Measurements from ENCODE around the gene RAB4B.
"Not testable (repeated sequence)": the region's sequence is repeated elsewhere in the genome, so short reads cannot be mapped to it uniquely, and the experiment has no call there.

RAB4B gene

GRCh38 chr19:40750874-40751537 is 27.0 kb upstream of the RAB4B start, which contains the start of gene SNRPA:
SNRPA (plus strand) TSS chr19:40751203; CDS start chr19:40751409, 206 bp downstream.
- peak; percentile 97 for DNase-seq (ENCODE audit: low spot score)

DNA sequence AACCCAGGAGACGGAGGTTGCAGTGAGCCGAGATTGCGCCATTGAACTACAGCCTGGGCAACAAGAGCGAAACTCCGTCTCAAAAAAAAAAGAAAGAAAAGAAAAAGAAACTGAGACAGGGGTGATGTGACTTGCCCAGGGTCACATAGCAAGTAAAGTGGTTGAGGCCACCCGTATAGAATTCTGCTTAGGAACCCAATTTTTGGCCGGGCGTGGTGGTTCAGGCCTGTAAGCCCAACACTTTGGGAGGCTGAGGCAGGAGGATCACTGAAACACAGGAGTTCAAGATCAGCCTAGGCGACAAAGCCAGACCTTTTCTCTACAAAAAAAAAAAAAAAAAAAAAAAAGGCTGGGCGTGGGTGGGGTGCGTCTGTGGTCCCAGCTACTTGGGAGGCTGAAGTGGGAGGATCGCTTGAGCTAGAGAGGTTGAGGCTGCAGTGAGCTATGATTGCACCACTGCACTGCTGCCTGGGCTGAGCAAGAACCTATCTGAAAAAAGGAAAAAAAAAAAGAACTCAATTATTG is 25.7 kb upstream of the RAB4B start:
- no peak for DNase-seq (ENCODE audit: low spot score)

DNA sequence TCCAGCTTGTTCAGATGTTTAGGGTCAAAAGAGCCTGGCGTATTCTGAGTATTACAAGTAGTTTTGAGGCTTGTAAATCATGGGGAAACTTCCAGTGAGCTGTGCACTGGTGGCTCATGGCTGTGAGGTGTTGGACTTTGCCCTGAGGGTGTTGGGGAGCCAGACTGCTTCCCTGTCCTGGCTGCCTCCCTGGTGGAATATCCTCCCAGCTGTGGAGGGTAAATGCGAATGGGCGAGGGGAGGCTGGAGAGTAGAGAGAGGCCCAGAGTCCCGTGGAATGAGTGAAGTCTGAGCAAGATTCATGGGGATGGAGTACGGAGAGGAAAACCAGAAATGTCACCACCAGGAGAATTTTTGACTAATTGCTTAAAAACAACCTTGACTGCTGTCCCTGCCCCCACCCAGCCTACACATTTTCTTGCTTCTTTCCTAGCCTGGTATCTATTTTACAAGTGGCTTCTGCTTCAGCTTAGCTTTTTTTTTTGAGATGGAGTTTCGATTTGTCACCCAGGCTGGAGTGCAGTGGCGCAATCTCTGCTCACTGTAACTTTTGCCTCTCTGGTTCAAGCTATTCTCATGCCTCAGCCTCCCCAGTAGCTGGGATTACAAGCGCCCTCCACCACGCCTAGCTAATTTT is 23.3 kb upstream of the RAB4B start:
- no peak for DNase-seq (ENCODE audit: low spot score)

DNA sequence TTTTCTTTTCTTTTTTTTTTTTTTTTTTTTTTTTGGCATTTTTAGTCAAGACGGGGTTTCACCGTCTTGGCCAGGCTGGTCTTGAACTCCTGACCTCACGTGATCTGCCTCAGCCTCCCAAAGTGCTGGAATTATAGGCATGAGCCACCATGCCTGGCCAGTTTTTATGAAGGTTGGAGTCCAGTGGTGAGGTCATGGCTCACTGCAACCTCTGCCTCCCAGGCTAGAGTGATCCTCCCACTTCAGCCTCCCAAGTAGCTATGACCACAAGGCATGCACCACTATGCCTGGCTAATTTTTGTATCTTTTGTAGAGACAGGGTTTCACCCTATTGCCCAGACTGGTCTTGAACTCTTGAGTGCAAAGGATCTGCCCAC is 22.8 kb upstream of the RAB4B start:
- DNase-seq (ENCODE audit: low spot score) = no peak

- no peak for DNase-seq (ENCODE audit: low spot score)
These were observed 22.3 kb upstream of the RAB4B start for GRCh38 chr19:40755791-40756190.

GRCh38 chr19:40756502-40757110 is 21.4 kb upstream of the RAB4B start:
- no peak for DNase-seq (ENCODE audit: low spot score)

- DNase-seq (ENCODE audit: low spot score) = no peak
These were observed 19.6 kb upstream of the RAB4B start for GRCh38 chr19:40758491-40758890.

DNA sequence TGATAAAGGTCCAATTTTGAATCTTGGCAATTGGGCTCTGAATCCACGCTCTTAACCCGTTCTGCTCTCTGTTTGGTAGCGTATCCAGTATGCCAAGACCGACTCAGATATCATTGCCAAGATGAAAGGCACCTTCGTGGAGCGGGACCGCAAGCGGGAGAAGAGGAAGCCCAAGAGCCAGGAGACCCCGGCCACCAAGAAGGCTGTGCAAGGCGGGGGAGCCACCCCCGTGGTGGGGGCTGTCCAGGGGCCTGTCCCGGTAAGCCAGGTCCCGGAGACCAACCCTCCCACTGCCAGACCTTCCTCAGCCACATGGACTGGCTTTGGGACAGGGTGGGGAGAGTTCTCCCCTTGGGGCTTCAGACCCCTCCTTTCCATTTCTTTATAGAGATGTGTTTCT is 18.7 kb upstream of the RAB4B start:
- no peak for DNase-seq (ENCODE audit: low spot score)

DNA sequence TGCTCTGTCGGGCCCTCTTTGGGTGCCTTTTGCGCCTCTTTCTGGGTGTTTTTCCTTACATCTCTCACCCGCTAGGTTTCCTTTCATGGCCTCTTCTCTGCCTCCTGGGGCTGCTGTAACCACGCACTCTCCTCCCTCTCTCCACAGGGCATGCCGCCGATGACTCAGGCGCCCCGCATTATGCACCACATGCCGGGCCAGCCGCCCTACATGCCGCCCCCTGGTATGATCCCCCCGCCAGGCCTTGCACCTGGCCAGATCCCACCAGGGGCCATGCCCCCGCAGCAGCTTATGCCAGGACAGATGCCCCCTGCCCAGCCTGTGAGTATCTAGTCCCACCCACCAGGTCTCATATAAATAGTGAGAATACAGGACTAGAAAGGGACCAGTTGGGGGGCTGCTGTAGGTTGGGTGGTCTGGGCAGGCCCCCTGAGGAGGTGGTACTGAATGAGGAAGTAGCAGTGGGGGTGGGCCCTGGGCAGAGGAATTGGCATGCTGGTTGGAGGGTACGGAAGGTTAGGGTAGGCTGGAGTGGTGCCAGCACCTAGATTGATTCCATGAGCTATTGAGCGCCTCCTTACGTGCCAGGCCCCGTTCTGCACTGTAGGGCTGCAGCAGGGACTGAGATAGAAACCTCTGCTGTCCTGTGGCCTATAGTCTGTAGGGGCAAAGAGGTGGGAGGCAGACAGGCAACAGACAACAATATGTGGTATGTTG is 15.1 kb upstream of the RAB4B start:
- DNase-seq (ENCODE audit: low spot score) = no peak

- DNase-seq (ENCODE audit: low spot score) = no peak
These were observed 14.5 kb upstream of the RAB4B start for GRCh38 chr19:40763526-40763925.

DNA sequence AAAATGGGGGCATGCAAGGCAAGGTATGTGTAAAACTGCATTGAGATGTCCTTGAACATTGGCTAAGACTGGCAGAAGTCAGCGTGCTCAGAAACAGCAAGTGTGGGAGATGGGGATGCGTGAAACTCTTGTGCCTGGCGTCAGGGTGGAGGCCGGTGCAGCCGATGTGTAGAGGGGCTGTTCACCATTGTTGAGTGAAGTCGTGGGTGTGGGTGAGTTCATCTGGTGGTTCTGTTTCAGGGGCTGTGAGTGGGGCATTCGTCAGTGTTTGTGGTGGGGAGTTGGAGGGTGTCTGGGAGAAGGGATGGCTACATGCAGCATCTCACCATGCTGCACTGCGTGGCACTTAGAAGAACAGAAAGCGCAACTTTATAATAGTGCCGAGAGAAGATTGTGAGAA is 14.1 kb upstream of the RAB4B start:
- DNase-seq (ENCODE audit: low spot score) = no peak

DNA sequence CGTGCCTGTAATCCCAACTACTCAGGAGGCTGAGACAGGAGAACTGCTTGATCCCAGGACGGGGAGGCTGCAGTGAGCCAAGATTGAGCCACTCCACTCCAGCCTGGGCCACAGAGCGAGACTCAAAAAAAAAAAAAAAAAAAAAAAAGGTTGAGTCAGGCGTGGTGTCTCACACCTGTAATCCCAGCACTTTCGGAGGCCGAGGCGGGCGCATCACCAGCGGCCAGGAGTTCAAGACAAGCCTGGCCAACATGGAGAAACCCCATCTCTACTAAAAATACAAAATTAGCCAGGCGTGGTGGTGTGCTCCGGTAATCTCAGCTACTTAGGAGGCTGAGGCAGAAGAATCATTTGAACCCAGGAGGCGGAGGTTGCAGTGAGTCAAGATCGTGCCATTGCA is 11.7 kb upstream of the RAB4B start:
- DNase-seq (ENCODE audit: low spot score) = not testable (repeated sequence)

GRCh38 chr19:40768869-40769268 is 9.2 kb upstream of the RAB4B start:
- DNase-seq (ENCODE audit: low spot score) = no peak

DNA sequence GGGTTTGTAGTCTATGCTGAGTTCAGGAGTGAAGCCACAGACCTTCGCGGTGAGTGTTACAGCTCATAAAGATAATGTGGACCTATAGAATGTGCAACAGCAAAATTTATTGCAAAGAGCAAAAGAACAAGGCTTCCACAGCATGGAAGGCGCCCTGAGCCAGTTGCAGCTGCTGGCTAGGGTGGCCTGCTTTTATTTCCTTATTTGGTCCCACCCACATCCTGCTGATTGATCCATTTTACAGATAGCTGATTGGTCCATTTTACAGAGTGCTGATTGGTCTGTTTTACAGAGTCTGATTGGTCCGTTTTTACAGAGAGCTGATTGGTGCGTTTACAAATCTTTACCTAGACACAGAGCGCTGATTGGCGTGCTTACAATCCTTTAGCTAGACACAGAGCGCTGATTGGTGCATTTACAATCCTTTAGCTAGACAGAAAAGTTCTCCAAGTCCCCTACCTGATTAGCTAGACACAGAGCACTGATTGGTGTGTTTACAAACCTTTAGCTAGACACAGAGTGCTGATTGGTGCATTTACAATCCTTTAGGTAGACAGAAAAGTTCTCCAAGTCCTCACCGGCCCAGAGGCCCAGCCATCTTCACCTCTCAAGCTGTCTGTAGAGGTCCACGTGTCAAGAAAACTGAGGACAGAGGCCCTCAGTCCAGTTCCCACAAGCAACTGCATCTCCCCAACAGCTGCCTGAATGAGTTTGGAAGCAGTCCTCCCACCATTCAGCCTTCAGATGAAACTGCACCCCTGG is 6.8 kb upstream of the RAB4B start:
- DNase-seq (ENCODE audit: low spot score) = not testable (repeated sequence)

- DNase-seq (ENCODE audit: low spot score) = no peak
These were observed 3.0 kb upstream of the RAB4B start, which contains the start of gene MIA for GRCh38 chr19:40774916-40775631. MIA (plus strand) TSS chr19:40775521; CDS start chr19:40775543, 22 bp downstream.

DNA sequence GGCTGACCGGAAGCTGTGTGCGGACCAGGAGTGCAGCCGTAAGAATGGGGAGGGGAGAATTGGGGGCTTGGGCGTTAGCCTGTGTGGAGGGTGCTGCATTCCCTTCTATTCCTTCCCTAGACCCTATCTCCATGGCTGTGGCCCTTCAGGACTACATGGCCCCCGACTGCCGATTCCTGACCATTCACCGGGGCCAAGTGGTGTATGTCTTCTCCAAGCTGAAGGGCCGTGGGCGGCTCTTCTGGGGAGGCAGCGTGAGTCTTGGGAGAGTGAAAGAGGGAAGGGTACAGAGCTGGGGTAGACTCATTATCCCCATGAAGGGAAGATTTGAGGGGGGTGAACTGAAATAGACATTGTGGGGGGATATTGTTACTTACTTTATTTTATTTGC is 2.4 kb upstream of the RAB4B start:
- no peak for DNase-seq (ENCODE audit: low spot score)

- no peak for DNase-seq (ENCODE audit: low spot score)
These were observed 1.7 kb upstream of the RAB4B start for GRCh38 chr19:40776364-40776763.

DNA sequence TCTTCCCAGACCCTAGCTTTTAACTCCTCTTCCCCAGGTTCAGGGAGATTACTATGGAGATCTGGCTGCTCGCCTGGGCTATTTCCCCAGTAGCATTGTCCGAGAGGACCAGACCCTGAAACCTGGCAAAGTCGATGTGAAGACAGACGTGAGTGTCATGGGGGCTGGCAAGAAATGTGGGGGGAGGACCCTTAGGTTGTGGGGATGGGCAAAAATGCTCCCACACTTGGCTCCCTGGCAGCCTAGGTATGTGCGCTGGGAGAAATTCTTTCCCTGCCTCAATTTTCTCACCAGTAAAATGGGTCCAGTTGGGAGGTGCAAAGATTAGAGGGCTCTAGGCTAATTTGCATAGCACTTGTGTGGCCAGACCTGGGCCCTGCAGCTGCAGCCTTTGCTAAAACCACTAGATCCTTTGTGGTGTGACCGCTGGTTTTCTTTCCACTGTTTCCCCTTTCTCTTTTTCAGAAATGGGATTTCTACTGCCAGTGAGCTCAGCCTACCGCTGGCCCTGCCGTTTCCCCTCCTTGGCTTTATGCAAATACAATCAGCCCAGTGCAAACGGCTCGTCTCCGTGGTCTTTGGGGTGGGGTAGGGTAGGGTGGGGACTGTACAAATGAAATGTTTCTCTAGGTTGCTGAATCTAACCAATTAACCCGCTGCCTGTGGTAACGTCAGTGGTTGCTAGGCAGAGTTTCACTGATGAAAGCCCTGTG is 959 bp upstream of the RAB4B start:
- DNase-seq (ENCODE audit: low spot score) = peak; percentile 92

DNA sequence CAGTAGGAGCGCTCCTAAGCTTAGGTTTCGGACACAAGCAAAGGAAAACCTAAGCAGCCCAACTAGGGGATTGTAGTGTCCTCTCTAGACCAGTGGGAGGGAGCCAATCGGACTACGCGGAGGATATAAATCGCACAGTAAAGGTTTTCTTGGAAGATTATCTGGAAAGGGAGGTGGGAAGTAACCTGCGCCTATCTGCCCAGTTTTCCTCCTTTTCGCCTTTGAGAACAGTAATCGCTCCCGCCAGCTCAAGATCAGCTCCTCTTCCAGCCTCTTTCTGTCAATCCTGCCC is 456 bp upstream of the RAB4B start:
- DNase-seq (ENCODE audit: low spot score) = no peak

DNA sequence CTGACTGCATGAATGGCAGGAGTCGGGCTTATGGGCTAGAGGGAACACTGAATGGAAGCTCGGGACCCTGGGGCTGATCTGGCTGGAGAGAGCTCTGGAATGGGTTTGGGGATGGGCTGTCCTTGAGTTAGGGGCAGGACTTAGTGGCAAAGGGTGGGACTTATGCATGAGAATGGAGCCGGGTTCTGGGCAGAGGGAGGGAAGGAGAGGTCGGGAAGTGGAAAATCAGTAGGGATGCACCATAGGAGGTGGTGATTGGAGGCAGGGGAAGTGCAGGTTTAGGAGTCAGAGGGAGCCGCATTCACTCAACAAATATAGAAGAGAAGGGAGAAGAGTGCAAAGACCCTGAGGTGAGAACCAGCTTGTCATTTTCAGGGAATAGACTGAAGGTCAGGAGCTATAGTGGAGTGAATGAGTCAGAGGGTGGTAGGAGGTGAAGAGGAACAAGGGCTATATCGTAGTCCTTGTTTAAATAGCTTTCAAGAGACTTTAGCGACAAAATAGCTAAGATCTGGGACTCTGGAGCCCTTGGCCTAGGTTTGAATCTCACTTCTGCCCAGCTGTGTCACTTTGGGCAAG is 748 bp downstream of the RAB4B start:
- DNase-seq (ENCODE audit: low spot score) = no peak

All from AG08395 (cell line).